Endothelial cell (in vitro differentiated cells): Measurements from ENCODE around the gene GNG12. TPM values are rescaled to one million over a fixed set of nuclear protein-coding genes. Genes with fewer than 3 reads are reported as not detected.

ENCODE experiments used
- DNase-seq: peaks from one replicate; pipeline ENCODE4 v3.0.0; 2021; ENCODE audit warnings: low spot score
- H3K27ac Mint-ChIP-seq: one replicate; pipeline ENCODE4 v1.8.0; 2021; ENCODE audit warnings: mixed read lengths, inconsistent platforms; ENCODE audit not compliant: unreplicated experiment
- H3K27me3 Mint-ChIP-seq: one replicate; pipeline ENCODE4 v1.8.0; 2021; ENCODE audit warnings: mild to moderate bottlenecking, moderate library complexity, mixed read lengths, inconsistent platforms; ENCODE audit not compliant: unreplicated experiment
- H3K36me3 Mint-ChIP-seq: one replicate; pipeline ENCODE4 v1.8.0; 2021; ENCODE audit warnings: mild to moderate bottlenecking, low read depth, mixed read lengths, inconsistent platforms; ENCODE audit not compliant: unreplicated experiment
- H3K4me1 Mint-ChIP-seq: one replicate; pipeline ENCODE4 v1.8.0; 2021; ENCODE audit warnings: mild to moderate bottlenecking, mixed read lengths, inconsistent platforms; ENCODE audit not compliant: unreplicated experiment
- H3K4me3 Mint-ChIP-seq: one replicate; pipeline ENCODE4 v1.8.0; 2021; ENCODE audit warnings: mild to moderate bottlenecking, mixed read lengths, inconsistent platforms; ENCODE audit not compliant: unreplicated experiment
- H3K9me3 Mint-ChIP-seq: one replicate; pipeline ENCODE4 v1.8.0; 2021; ENCODE audit warnings: mixed read lengths, inconsistent platforms; ENCODE audit not compliant: unreplicated experiment
- total RNA-seq: library from RNA; stranded (reverse); fragmentation: NEBNext Ultra II Directional; extraction: Animal tissue kit (Norgen Biotek cat#: 25700); gene quantifications from one replicate; pipeline ENCODE4 v1.2.1, GENCODE V29; 2021; ENCODE audit not compliant: unreplicated experiment
- TF ChIP-seq, protein P1 (sequence below): fragments of 200-600 bp; sonication (generic); IDR thresholded peaks from one replicate; pipeline ENCODE4 v1.5.0; 2021; ENCODE audit warnings: antibody characterized with exemption; ENCODE audit not compliant: unreplicated experiment

Gene GNG12
- total RNA-seq, 1 donor from 2014 or later: 26.2 TPM

DNA sequence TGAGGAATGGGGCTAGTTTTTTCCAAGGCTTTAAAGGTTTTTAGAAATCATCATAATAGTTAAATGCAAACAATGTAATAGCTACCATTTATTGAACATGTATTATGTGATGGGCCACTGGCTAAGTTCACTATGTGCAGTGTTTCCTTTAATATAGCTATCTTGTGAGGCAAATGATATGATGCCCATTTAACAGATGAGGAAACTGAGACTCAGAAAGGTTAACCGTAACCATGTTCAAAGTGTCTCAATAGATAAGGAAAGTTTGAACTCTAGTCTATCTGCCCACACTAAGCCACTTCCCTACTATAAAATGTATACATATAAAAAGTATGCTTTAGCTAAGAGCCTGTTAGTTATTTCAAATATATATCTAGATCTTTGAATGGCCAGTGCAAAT lies 64.8 kb downstream of the GNG12 start:
- no peaks in the 10 kb centered on the region for H3K36me3 Mint-ChIP-seq
- H3K27ac Mint-ChIP-seq: no peak overlapping the region
- peaks cover 2% of the 10 kb centered on the region for H3K27me3 Mint-ChIP-seq
- H3K4me1 Mint-ChIP-seq: peaks cover 4% of the 10 kb centered on the region
- DNase-seq: no peak
- TF ChIP-seq, protein P1, sequence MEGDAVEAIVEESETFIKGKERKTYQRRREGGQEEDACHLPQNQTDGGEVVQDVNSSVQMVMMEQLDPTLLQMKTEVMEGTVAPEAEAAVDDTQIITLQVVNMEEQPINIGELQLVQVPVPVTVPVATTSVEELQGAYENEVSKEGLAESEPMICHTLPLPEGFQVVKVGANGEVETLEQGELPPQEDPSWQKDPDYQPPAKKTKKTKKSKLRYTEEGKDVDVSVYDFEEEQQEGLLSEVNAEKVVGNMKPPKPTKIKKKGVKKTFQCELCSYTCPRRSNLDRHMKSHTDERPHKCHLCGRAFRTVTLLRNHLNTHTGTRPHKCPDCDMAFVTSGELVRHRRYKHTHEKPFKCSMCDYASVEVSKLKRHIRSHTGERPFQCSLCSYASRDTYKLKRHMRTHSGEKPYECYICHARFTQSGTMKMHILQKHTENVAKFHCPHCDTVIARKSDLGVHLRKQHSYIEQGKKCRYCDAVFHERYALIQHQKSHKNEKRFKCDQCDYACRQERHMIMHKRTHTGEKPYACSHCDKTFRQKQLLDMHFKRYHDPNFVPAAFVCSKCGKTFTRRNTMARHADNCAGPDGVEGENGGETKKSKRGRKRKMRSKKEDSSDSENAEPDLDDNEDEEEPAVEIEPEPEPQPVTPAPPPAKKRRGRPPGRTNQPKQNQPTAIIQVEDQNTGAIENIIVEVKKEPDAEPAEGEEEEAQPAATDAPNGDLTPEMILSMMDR: no peak
- no peak overlapping the region for H3K4me3 Mint-ChIP-seq
- H3K9me3 Mint-ChIP-seq: no peaks in the 10 kb centered on the region

DNA sequence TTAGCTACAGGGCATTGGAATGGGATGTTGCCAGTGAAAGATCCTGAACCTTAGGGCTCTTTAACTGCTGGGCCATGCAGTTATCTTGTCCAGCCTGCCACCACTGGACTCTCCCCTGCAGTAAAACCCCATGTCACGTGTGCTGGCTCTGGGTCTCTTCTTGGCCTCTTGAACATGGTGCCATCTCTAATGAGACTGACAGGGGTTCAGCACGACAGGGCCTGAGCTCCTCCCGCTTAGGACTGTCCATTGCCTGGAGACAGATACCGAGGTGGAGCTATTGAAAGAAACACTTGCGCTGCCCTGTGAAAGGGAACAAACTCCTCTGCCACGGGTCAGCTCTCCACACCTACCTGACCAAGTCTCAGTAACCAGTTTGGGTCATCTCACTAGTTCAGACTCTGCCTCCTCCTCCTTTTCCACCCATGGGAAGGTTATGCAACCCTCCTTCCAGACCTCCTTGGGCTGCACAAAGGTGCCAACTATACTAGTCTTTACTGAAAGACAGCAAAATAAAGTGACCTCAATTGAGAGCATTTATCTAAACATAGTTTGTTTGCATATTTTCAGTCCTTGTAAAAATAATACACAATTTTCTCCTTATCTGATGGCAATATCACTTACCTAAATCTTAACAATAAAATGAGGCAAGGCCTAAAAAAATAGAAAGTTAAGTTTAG lies 66.0 kb downstream of the GNG12 start:
- no peak for DNase-seq
- H3K27ac Mint-ChIP-seq: no peak overlapping the region
- TF ChIP-seq, protein P1: no peak

DNA sequence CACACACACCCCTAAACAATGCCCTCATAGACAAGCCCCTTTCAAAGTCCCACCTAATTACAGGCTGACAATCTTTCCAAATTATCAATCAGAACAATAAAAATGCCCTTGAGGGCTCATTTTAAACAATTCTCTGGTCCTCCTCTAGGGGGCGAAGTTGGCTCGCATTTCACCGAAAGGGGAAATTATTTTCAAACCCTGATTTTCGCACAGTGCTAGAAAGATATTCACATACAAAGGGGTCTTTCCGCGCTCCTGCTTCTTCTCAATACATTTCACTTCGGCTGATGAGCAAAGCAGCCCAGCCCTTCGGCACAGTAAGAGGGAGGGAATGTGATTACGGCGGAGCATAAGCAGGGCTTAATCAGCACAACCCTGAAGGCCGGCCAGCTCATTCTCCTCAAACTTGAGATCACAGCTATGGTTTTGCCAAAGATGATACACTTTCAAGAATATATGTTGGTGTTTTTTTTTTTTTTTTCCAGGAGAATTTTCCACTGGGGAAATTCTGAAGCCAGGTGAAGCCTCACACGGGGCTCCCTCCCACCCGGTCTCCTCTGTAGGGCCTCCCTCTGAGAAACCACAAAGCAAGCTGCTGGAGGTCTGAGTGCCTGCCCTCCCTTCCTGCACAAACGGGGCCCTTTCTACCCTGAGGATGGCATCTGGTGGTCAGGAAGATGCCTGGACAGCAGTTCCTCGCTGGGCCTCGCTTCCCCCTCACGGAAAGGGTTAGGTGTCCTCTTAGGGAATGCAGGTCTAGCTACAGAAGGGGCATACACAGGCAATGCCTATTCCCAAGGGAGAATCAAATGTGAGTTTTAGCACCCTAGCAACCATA lies 66.9 kb downstream of the GNG12 start:
- no peaks in the 10 kb centered on the region for H3K36me3 Mint-ChIP-seq
- peaks cover 2% of the 10 kb centered on the region for H3K27me3 Mint-ChIP-seq
- no peaks in the 10 kb centered on the region for H3K9me3 Mint-ChIP-seq
- H3K4me3 Mint-ChIP-seq: no peak overlapping the region
- peak; percentile 58 for DNase-seq
- TF ChIP-seq, protein P1: peak; percentile 90
- no peak overlapping the region for H3K27ac Mint-ChIP-seq
- H3K4me1 Mint-ChIP-seq: peaks cover 4% of the 10 kb centered on the region

More for the DNA sequence above, 66.0 kb downstream of the GNG12 start:
- Mint-ChIP-seq H3K9me3 (no peaks in the 10 kb centered on the region), H3K4me3 (no peak overlapping the region), H3K27me3 (peaks cover 2% of the 10 kb centered on the region), H3K4me1 (peaks cover 4% of the 10 kb centered on the region), H3K36me3 (no peaks in the 10 kb centered on the region)

DNA sequence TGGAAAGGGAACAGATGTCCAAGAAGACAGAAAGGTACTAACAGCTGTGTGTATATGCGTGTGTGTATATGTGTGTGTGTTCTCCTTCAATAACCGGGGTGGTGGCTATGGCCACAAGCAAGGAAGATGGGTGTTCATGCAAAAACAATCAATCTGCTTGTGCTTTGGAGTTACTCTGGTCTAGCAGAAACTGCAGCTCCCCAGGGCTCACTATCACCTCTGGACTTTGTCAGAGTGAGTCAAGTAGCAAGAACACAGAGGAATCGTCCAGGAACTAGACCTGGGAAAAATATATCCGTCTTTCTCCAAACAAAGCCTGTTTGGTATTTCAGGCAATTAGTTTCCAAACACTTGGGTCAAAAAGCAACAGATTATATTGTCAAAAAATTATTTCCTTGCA lies 68.6 kb downstream of the GNG12 start:
- no peaks in the 10 kb centered on the region for H3K36me3 Mint-ChIP-seq
- TF ChIP-seq, protein P1: no peak
- peaks cover 4% of the 10 kb centered on the region for H3K4me1 Mint-ChIP-seq
- H3K27me3 Mint-ChIP-seq: peaks cover 2% of the 10 kb centered on the region
- H3K27ac Mint-ChIP-seq: no peak overlapping the region
- no peak overlapping the region for H3K4me3 Mint-ChIP-seq
- no peaks in the 10 kb centered on the region for H3K9me3 Mint-ChIP-seq
- no peak for DNase-seq

DNA sequence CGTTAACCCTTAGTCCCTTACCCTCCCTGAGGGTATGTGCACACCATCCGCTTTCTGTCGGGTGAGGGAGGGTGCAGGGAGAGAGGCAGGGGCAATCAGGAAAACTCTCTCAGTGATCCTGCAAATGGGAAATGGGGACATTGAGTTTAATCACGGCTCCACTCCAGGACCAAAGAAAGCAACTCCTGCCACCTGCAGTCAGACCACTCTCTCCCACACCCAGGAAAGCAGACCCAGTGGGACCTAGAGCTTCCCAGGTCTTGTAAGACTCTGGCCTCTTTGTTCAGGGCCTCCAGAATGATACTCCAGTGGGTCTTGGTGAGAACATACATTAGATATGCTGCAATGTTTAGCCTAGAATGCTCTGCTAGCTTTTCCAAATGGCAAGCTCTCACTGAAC lies 71.5 kb downstream of the GNG12 start:
- peaks cover 4% of the 10 kb centered on the region for H3K4me1 Mint-ChIP-seq
- TF ChIP-seq, protein P1: no peak
- H3K36me3 Mint-ChIP-seq: no peaks in the 10 kb centered on the region
- no peak for DNase-seq
- peaks cover 2% of the 10 kb centered on the region for H3K27me3 Mint-ChIP-seq
- H3K27ac Mint-ChIP-seq: no peak overlapping the region
- no peaks in the 10 kb centered on the region for H3K9me3 Mint-ChIP-seq
- H3K4me3 Mint-ChIP-seq: no peak overlapping the region
